ENCODE results near the gene GALNT9. TPM values are rescaled to one million over a fixed set of nuclear protein-coding genes. Genes with fewer than 3 reads are reported as not detected.
"Not testable (repeated sequence)": the region's sequence is repeated elsewhere in the genome, so short reads cannot be mapped to it uniquely, and the experiment has no call there.

Gene GALNT9
- total RNA-seq, 4 donors from 2014 or later, result 1.6 TPM; not detected in 3

- peaks cover 0 to 29% (median 0%) of the 10 kb centered on the region in 4 donors for H3K9me3 ChIP-seq
- no peaks in the 10 kb centered on the region for H3K4me1 ChIP-seq
- H3K36me3 ChIP-seq, result no peaks in the 10 kb centered on the region
- 68 to 72% methylated on average over 10 of the region's 10 CpGs for WGBS, 2 donors
- no peak for DNase-seq (ENCODE audit: low spot score in 2 of 2)
- H3K4me3 ChIP-seq, result no peak overlapping the region
- no peak overlapping the region for H3K27ac ChIP-seq
- H3K27me3 ChIP-seq, result no peaks in the 10 kb centered on the region
- TF ChIP-seq POLR2A (IDR thresholded peaks at IDR 0.05), result no peak
- TF ChIP-seq EP300 (IDR thresholded peaks at IDR 0.05), result no peak
- no peak for TF ChIP-seq CTCF (IDR thresholded peaks at IDR 0.05)
Measured at GRCh38 chr12:132306885-132307191, 22.6 kb downstream of the GALNT9 start.

- no peaks in the 10 kb centered on the region for H3K36me3 ChIP-seq
- H3K4me1 ChIP-seq, result no peaks in the 10 kb centered on the region
- TF ChIP-seq CTCF (IDR thresholded peaks at IDR 0.05), result no peak
- TF ChIP-seq POLR2A (IDR thresholded peaks at IDR 0.05), result no peak
- TF ChIP-seq EP300 (IDR thresholded peaks at IDR 0.05), result no peak
- H3K9me3 ChIP-seq, result peaks cover 0 to 23% (median 0%) of the 10 kb centered on the region in 4 donors
- H3K4me3 ChIP-seq, result no peak overlapping the region
- DNase-seq (ENCODE audit: low spot score in 2 of 2), result no peak
- no peak overlapping the region for H3K27ac ChIP-seq
- no peaks in the 10 kb centered on the region for H3K27me3 ChIP-seq
- 81% methylated on average over 38 to 40 of the region's 51 CpGs for WGBS, 2 donors
Measured at GRCh38 chr12:132305991-132306884, 23.2 kb downstream of the GALNT9 start.

- Histone ChIP-seq H3K4me1 (no peaks in the 10 kb centered on the region), H3K36me3 (no peaks in the 10 kb centered on the region), H3K4me3 (no peak overlapping the region), H3K27ac (no peak overlapping the region), H3K27me3 (no peaks in the 10 kb centered on the region), H3K9me3 (peaks cover 0 to 16% (median 0%) of the 10 kb centered on the region in 4 donors)
- no peak for TF ChIP-seq EP300 (IDR thresholded peaks at IDR 0.05)
- TF ChIP-seq CTCF (IDR thresholded peaks at IDR 0.05), result no peak
- TF ChIP-seq POLR2A (IDR thresholded peaks at IDR 0.05), result no peak
- DNase-seq (ENCODE audit: low spot score in 2 of 2), result no peak
- WGBS, 2 donors, result 87 to 91% methylated on average over 13 to 14 of the region's 14 CpGs
Measured at GRCh38 chr12:132305560-132305966, 23.8 kb downstream of the GALNT9 start.

GRCh38 chr12:132304866-132305265, 24.5 kb downstream of the GALNT9 start:
- H3K4me3 ChIP-seq; DNase-seq (ENCODE audit: low spot score in 2 of 2); H3K36me3 ChIP-seq; H3K9me3 ChIP-seq; H3K4me1 ChIP-seq; H3K27ac ChIP-seq; H3K27me3 ChIP-seq: not testable (repeated sequence)
- WGBS, 2 donors, result no CpG with 5 or more reads among the region's 28 CpGs

- H3K4me1 ChIP-seq; H3K27me3 ChIP-seq; DNase-seq (ENCODE audit: low spot score in 2 of 2); H3K27ac ChIP-seq; H3K36me3 ChIP-seq; H3K4me3 ChIP-seq; H3K9me3 ChIP-seq: not testable (repeated sequence)
- no CpG with 5 or more reads among the region's 30 CpGs for WGBS, 2 donors
Measured at GRCh38 chr12:132303853-132304373, 25.5 kb downstream of the GALNT9 start.

GRCh38 chr12:132302466-132303358, 26.7 kb downstream of the GALNT9 start:
- WGBS, 2 donors, result 73 to 76% methylated on average over 25 to 28 of the region's 30 CpGs
- no peak overlapping the region for H3K27ac ChIP-seq
- no peak overlapping the region for H3K4me3 ChIP-seq
- TF ChIP-seq POLR2A (IDR thresholded peaks at IDR 0.05) (no peak), EP300 (IDR thresholded peaks at IDR 0.05) (no peak), CTCF (IDR thresholded peaks at IDR 0.05) (no peak)
- H3K27me3 ChIP-seq, result peaks cover 0 to 5% of the 10 kb centered on the region in 2 donors
- H3K4me1 ChIP-seq, result no peaks in the 10 kb centered on the region
- H3K9me3 ChIP-seq, result no peaks in the 10 kb centered on the region
- H3K36me3 ChIP-seq, result no peaks in the 10 kb centered on the region
- no peak for DNase-seq (ENCODE audit: low spot score in 2 of 2)

Measured in tibial nerve (tissue), 4 donors.